Psoas muscle (tissue), 8 donors: Measurements from ENCODE around the gene SIX2. TPM values are rescaled to one million over a fixed set of nuclear protein-coding genes. Genes with fewer than 3 reads are reported as not detected.

ENCODE experiments used
- ATAC-seq, 4 donors: fragments of 200-7000 bp; cut with Tn5 transposase; one replicate each; pipeline ENCODE4 v1.9.1; 2020; ENCODE audit warnings: moderate library complexity in 3 of 4, mild to moderate bottlenecking in 2 of 4
- DNase-seq, 2 donors: peaks; one replicate each; pipeline ENCODE4 v3.0.0-alpha.2; 2020
- H3K27ac ChIP-seq: fragments of 200-600 bp; one replicate; pipeline ENCODE4 v1.8.0; 2022
- H3K27me3 ChIP-seq, 3 donors: fragments of 200-600 bp in 1 of 3; one replicate each; pipeline versions ENCODE4 v1.6.1 to v1.8.0; 2013 to 2022; ENCODE audit warnings: low read length in 2 of 3, mild to moderate bottlenecking in 2 of 3, moderate library complexity in 1 of 3; ENCODE audit not compliant: insufficient read depth in 3 of 3
- H3K36me3 ChIP-seq, 2 donors: fragments of 200-600 bp in 1 of 2; one replicate each; pipeline versions ENCODE4 v1.6.1 to v1.8.0; 2013 to 2022; ENCODE audit warnings: low read depth in 1 of 2, mild to moderate bottlenecking in 1 of 2, moderate library complexity in 1 of 2; ENCODE audit not compliant: insufficient read depth in 1 of 2
- H3K4me1 ChIP-seq: fragments of 200-600 bp; one replicate; pipeline ENCODE4 v1.8.0; 2022
- H3K4me3 ChIP-seq: fragments of 200-600 bp; one replicate; pipeline ENCODE4 v1.8.0; 2022; ENCODE audit warnings: mild to moderate bottlenecking
- H3K9me3 ChIP-seq: fragments of 200-600 bp; one replicate; pipeline ENCODE4 v1.8.0; 2022
- CTCF ChIP-seq: fragments of 200-600 bp; IDR thresholded peaks from one replicate; pipeline ENCODE4 v1.8.0; 2022; ENCODE audit warnings: antibody characterized with exemption
- WGBS, 3 donors: extraction: QIAGEN DNeasy Blood & Tissue Kit; methylation state at CpG; one replicate each; pipeline versions ENCODE4 v1.1.6 to v1.1.7; 2013; 5-methylcytosine and 5-hydroxymethylcytosine counted together
- intact Hi-C, 2 donors: fragments of 100-400 bp; cut with DNase I; formaldehyde crosslinking; loops; one replicate each; pipeline versions ENCODE4 v1.11.0 to v1.14.2; 2022
- polyA plus RNA-seq, 3 donors: library from polyadenylated mRNA; stranded (reverse); fragments of 200-250 nt; gene quantifications; one replicate each; pipeline ENCODE4 v1.2.3, GENCODE V29; 2013
- total RNA-seq, 4 donors: library from RNA; stranded (reverse); fragmentation: NEBNext Ultra II Directional in 2 of 4; extraction: Animal tissue kit (Norgen Biotek cat#: 25700) in 2 of 4; gene quantifications; one replicate each; pipeline versions ENCODE4 v1.2.1 to v1.2.4, GENCODE V29; 2021 to 2023
- donor health status: healthy with polysubstance abuse.
- donor health status: DM: no; HTN: no; CAD: no; lungs with moderate emphysema.
- donor health status: Bipolar disorder and iron deficiency.
- donor health status: healthy.
- donor health status: DM: yes; HTN: yes; CAD: no.
- donor health status: DM: no; HTN: no; CAD: no.
- donor health status: DM: no; HTN: no; CAD: no.
- donor health status: DM: yes; HTN: yes; CAD: no.

The SIX2 gene
- total and polyA plus RNA-seq, 7 donors = 16.6 to 50.8 (median 30.4) TPM

- peaks cover 3 to 29% (median 11%) of the 10 kb centered on the region in 3 donors for H3K27me3 ChIP-seq
- H3K27ac ChIP-seq = no peak overlapping the region
These were observed 33.4 kb downstream of the SIX2 start for GRCh38 chr2:44975571-44976450.

GRCh38 chr2:44974064-44974715, 35.1 kb downstream of the SIX2 start:
- Histone ChIP-seq H3K4me1 (no peaks in the 10 kb centered on the region), H3K36me3 (no peaks in the 10 kb centered on the region), H3K27ac (no peak overlapping the region), H3K27me3 (peaks cover 3 to 42% (median 11%) of the 10 kb centered on the region in 3 donors), H3K4me3 (no peak overlapping the region), H3K9me3 (no peaks in the 10 kb centered on the region)
- WGBS, 3 donors = 72 to 75% (median 74%) methylated on average over 6 of the region's 6 CpGs
- DNase-seq (no peak), ATAC-seq (no peak)
- intact Hi-C loops = no loop called here
- TF ChIP-seq CTCF = peak; percentile 37

More at GRCh38 chr2:44975571-44976450, 33.4 kb downstream of the SIX2 start:
- no peak for TF ChIP-seq CTCF
- intact Hi-C loops = no loop called here
- H3K36me3 ChIP-seq = no peaks in the 10 kb centered on the region
- ATAC-seq = no peak
- no peak overlapping the region for H3K4me3 ChIP-seq
- whole genome bisulfite sequencing, 3 donors = 75 to 77% (median 76%) methylated on average over 24 of the region's 24 CpGs
- H3K4me1 ChIP-seq = no peaks in the 10 kb centered on the region
- no peak for DNase-seq
- no peaks in the 10 kb centered on the region for H3K9me3 ChIP-seq

GRCh38 chr2:44972771-44973535, 36.3 kb downstream of the SIX2 start:
- no peak for TF ChIP-seq CTCF
- DNase-seq (no peak), ATAC-seq (no peak)
- intact Hi-C loops = no loop called here
- H3K4me1 ChIP-seq = no peaks in the 10 kb centered on the region
- no peaks in the 10 kb centered on the region for H3K9me3 ChIP-seq
- WGBS, 3 donors = 31 to 38% (median 37%) methylated on average over 11 of the region's 11 CpGs
- H3K27ac ChIP-seq = no peak overlapping the region
- no peaks in the 10 kb centered on the region for H3K36me3 ChIP-seq
- peaks cover 3 to 42% (median 11%) of the 10 kb centered on the region in 3 donors for H3K27me3 ChIP-seq
- no peak overlapping the region for H3K4me3 ChIP-seq

- peaks cover 3 to 42% (median 11%) of the 10 kb centered on the region in 3 donors for H3K27me3 ChIP-seq
- intact Hi-C loops = no loop called here
- 50 to 64% (median 63%) methylated on average over 15 of the region's 15 CpGs for WGBS, 3 donors
These were observed 38.3 kb downstream of the SIX2 start for GRCh38 chr2:44970846-44971450.

More at GRCh38 chr2:44970846-44971450, 38.3 kb downstream of the SIX2 start:
- TF ChIP-seq CTCF = no peak
- no peaks in the 10 kb centered on the region for H3K36me3 ChIP-seq
- H3K4me1 ChIP-seq = no peaks in the 10 kb centered on the region
- DNase-seq (no peak), ATAC-seq (peak in 3 of 4 donors; percentile 45 to 82 (median 80))
- H3K27ac ChIP-seq = no peak overlapping the region
- H3K9me3 ChIP-seq = no peaks in the 10 kb centered on the region
- H3K4me3 ChIP-seq = no peak overlapping the region
